ENCODE measurements around the gene ZNF410. TPM values are rescaled to one million over a fixed set of nuclear protein-coding genes. Genes with fewer than 3 reads are reported as not detected.
A peak's percentile ranks its signal among the peaks of the same experiment; 100 is the strongest.

The ZNF410 gene
- total and polyA plus RNA-seq, 2 of the 13 experiments (the other 11 are each of a cell fraction or from before 2014, with no cell fraction given), result 19.2 to 44.3 TPM

DNA sequence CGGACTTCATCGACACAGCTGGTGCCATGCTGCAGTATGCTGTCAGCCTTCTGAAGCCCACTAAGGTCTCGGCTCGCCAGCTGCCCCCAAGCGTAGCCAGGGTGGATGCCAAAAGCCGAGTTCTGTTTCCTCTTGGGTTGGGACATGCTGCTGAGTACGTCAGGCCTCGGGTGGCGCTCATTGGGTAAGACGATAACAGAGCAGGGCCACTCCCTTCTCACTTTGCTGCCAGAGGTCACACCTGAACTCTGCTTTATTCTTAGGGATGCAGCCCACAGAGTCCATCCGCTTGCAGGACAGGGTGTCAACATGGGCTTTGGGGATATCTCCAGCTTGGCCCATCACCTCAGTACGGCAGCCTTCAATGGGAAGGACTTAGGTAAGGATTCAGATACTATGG lies 74.5 kb downstream of the ZNF410 start:
- Histone ChIP-seq H3K4me1 (ENCODE audit: insufficient read depth, low read length) (no peaks in the 10 kb centered on the region), H2AFZ (ENCODE audit: low read length) (no peak overlapping the region), H3K9me3 (ENCODE audit: low read length) (no peaks in the 10 kb centered on the region), H3K4me3 (replicated peaks in 1 of 3; ENCODE audit: insufficient read depth in 1 of 3, low read depth in 2 of 3, low read length in 3 of 3) (no peak overlapping the region), H3K4me2 (ENCODE audit: low read depth, low read length) (no peak overlapping the region), H3K27ac (ENCODE audit: extremely low read length, insufficient read depth, low read length) (no peak overlapping the region), H3K36me3 (replicated peaks in 1 of 2; ENCODE audit: control insufficient read depth in 1 of 2, insufficient read depth in 2 of 2, low read length in 2 of 2) (peaks cover 18 to 69% of the 10 kb centered on the region in 2 experiments), H4K20me1 (ENCODE audit: insufficient read depth, low read length) (no peaks in the 10 kb centered on the region), H3K79me2 (ENCODE audit: insufficient read depth, low read length) (no peaks in the 10 kb centered on the region), H3K27me3 (ENCODE audit: control insufficient read depth in 1 of 2, insufficient read depth in 2 of 2, low read length in 2 of 2) (no peaks in the 10 kb centered on the region), H3K9ac (ENCODE audit: insufficient read depth, low read depth, low read length) (no peak overlapping the region)
- ATAC-seq, result no peak; the same call in 2 of the 3 replicates
- peak; percentile 35 for TF ChIP-seq AGO2 (optimal IDR thresholded peaks at IDR 0.05; ENCODE audit: low read depth, low read length)
- TF ChIP-seq, protein P1, sequence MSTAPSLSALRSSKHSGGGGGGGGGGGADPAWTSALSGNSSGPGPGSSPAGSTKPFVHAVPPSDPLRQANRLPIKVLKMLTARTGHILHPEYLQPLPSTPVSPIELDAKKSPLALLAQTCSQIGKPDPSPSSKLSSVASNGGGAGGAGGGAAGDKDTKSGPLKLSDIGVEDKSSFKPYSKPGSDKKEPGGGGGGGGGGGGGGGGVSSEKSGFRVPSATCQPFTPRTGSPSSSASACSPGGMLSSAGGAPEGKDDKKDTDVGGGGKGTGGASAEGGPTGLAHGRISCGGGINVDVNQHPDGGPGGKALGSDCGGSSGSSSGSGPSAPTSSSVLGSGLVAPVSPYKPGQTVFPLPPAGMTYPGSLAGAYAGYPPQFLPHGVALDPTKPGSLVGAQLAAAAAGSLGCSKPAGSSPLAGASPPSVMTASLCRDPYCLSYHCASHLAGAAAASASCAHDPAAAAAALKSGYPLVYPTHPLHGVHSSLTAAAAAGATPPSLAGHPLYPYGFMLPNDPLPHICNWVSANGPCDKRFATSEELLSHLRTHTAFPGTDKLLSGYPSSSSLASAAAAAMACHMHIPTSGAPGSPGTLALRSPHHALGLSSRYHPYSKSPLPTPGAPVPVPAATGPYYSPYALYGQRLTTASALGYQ (CRISPR knock-in tag; IDR thresholded peaks at IDR 0.05), result no peak
- TF ChIP-seq POLR2A (IDR thresholded peaks at IDR 0.05; ENCODE audit: insufficient read depth in 1 of 2, low read depth in 2 of 2, low read length in 2 of 2), result no peak
- TF ChIP-seq PAX8 (CRISPR knock-in tag; IDR thresholded peaks at IDR 0.05; ENCODE audit: borderline replicate concordance), result no peak
- no peak for TF ChIP-seq ZNF670 (CRISPR knock-in tag; IDR thresholded peaks at IDR 0.05; ENCODE audit: borderline replicate concordance)
- TF ChIP-seq NR2C2 (CRISPR knock-in tag; IDR thresholded peaks at IDR 0.05; ENCODE audit: borderline replicate concordance), result no peak
- TF ChIP-seq MAFK (conservative IDR thresholded peaks at IDR 0.05 in 1 of 2, IDR thresholded peaks at IDR 0.05 in 1 of 2; ENCODE audit: low read length in 2 of 2), result no peak
- TF ChIP-seq CHD4 (IDR thresholded peaks at IDR 0.05; ENCODE audit: borderline replicate concordance, low read length), result no peak
- TF ChIP-seq POLR2G (IDR thresholded peaks at IDR 0.05; ENCODE audit: low read depth, low read length), result 0 out of 2 replicates have a peak, but pooled peaks have one; percentile 6
- TF ChIP-seq NFE2L2 (IDR thresholded peaks at IDR 0.05; ENCODE audit: low read length), result no peak
- no peak for TF ChIP-seq ZNF891 (CRISPR knock-in tag; IDR thresholded peaks at IDR 0.05)
- no peak for TF ChIP-seq ZEB1 (IDR thresholded peaks at IDR 0.05; ENCODE audit: insufficient replicate concordance, low read depth)
- TF ChIP-seq, protein P2, sequence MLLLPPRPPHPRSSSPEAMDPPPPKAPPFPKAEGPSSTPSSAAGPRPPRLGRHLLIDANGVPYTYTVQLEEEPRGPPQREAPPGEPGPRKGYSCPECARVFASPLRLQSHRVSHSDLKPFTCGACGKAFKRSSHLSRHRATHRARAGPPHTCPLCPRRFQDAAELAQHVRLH (CRISPR knock-in tag; IDR thresholded peaks at IDR 0.05; ENCODE audit: borderline replicate concordance, low read depth), result no peak
- no peak for TF ChIP-seq CBX5 (CRISPR knock-in tag; IDR thresholded peaks at IDR 0.05; ENCODE audit: borderline replicate concordance)
- TF ChIP-seq TCF7L2 (IDR thresholded peaks at IDR 0.05; ENCODE audit: low read depth, low read length), result no peak
- TF ChIP-seq, protein P3, sequence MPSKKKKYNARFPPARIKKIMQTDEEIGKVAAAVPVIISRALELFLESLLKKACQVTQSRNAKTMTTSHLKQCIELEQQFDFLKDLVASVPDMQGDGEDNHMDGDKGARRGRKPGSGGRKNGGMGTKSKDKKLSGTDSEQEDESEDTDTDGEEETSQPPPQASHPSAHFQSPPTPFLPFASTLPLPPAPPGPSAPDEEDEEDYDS (CRISPR knock-in tag; IDR thresholded peaks at IDR 0.05), result no peak
- BruUV-seq (replicated peaks), result no TSS peak
- POLR2A ChIA-PET, result no interaction called here
- FAIRE-seq, result no peak
- intact Hi-C loops (cut with micrococcal nuclease; ENCODE audit: unreplicated experiment) (no loop called here), in situ Hi-C loops (cut with HindIII; ENCODE audit: extremely low pct_ligation_motif_present, low pct_unique_long_range_greater_than_20kb) (no loop called here)
- CTCF ChIA-PET (ENCODE audit: low intra/inter-chr PET ratio, low total read pairs), result no interaction called here
- no peak for DNase-seq (ENCODE audit: low spot score)
- 98% methylated on average over 12 of the region's 12 CpGs for WGBS (ENCODE audit: low lambda C conversion rate)

Data from HepG2 (cell line).